ENCODE measurements around the gene NGFR.

The NGFR gene

DNA sequence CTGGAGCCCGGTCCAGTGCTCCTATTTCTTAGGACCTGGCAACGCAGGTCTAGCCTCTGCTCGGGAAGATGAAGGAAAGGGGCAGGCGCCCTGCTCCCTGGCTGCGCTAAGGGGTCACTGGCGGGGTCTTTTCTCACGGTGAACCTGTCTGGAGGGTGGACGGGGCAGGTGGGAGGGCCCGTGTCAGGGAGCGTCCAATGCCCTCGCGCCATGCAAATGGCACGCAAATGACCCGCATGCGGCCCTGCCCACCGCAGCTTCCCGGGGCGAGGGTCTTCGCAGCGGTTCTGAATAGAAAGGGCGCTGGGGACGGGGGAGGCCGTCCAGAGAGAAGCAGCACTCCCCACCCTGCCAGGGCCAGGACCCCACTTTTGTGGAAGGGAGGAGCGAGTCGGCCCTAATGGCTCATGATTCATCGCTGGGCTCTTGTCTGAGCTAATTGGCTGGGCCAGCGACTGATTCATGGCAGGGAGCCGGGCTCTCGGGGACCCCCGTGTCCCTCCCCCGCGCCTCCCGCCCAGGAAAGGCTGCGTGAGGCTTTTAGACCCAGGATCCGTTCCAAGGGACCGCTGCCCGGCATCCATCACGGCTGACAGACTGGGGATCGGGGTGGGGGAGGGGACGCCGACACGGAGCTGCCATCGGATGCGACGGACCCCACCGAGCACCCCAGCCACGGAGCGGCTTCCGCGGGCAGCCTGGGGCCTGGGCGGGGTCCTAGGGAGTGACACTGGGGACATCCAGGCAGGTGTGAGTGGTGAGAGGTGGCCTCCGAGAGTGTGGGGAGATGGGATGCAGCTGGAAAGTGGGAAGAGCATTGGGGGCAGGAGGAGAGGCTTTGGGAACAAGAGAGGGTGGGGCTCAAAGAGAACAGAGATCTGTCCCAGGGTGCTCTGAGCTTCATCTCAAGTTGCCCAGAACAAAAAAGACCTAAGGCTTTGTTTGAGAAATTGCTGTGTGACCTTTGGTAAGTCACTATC lies 25.0 kb upstream of the NGFR start:
- no peak for DNase-seq

DNA sequence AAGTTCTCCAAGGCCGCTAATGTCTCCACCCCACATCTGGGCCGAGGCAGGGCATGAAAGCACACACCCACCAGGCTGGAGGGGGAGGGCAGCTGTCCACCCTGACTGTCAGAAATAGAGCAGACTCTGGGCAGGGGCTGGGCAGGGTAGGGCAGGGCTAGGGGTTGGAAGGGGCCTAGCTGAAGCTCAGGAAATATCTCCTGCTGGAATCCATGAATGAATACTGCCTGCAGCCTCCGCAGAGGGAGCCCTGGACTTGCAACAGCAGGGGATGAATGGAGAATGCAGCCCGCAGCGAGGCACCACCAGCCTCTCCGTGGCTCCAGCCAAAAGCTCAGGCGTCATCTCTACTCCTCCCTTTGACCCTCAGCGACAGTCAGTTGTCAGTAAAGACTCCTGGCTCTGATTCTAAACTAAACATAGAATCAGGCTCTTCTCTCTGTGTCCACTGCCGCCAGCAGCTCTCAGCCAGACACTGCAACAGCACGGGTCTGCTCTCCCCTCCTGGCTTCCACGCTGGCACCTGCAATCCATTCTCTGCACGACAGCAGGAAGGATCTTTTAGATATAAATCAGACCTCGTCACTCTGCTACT lies 23.9 kb upstream of the NGFR start:
- no peak for DNase-seq

DNA sequence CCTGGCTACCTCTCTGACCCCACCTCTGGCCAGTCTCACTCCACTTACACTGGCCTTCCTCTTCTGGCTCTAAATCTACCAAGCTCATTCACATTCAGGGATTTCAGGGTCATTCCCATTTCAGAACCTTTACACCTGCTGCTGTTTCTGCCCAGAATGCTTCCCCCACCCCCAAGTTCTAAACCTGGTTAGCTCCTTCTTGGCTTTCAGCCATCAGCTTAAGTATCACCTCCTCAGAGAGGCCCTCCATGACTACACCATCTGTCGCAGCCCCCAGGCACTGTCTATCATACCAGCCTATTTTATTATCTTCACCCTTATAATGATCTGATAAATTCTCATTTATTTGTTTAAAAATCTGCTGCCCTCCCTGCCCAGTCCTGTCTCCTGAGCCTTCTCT lies 23.3 kb upstream of the NGFR start:
- DNase-seq = no peak

DNA sequence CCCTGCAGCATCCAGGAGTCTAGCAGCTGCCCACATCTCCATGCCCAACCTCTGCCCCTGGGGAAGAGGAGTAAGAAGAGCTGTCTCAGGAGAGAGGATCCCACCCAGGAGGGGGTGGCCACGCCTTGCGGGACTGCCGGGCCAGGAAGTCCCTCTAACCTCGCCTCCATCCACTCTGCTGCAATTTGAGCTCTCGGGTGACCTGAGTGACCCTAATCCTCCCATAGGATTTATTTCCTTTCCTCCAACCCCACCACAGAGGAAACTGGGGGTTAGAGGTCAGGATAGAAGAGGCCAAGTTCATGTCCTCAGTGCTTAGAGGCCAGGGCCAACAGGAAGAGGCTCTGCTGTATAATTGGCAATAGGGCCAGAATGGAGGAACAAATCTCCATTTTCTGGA lies 22.6 kb upstream of the NGFR start:
- DNase-seq = no peak

DNA sequence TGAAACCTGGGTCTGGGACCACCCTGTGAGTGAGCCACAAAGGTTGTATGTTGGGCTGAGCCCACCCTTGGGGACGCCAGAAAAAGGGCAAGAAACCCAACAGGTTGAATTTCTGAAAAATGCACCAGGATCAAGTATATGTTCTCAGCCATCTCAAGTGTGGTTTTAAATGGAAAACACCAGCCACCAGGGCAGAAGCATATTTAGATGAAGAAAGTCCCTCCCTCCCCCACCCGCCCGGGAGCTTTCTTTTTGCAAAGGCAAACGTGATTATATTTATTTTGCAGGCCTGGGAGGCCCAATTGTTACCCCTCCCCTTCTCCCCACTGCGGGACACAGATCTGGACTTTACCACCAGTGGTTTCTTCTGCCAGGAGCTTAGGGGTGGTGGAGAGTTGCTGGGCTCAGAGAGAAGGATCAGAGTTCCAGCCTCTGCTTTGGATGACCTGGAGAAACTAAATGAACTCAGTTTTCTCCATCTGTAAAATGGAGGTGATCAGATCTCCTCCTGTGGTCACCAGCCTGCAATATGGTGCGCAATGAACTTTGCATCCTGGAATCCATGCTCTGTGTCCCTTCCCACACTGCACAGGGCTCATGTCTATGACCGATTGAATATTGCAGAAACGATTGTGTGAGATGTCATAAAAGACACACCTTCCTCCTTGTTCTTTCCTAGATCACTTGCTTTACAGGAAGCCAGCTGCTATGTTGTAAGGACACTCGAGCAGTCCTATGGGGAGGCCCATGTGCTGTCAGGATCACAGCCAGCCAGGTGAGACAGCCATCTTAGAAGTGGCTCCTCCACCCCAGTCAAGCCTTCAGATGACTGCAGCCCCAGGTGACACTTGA lies 21.0 kb upstream of the NGFR start:
- DNase-seq = no peak

DNA sequence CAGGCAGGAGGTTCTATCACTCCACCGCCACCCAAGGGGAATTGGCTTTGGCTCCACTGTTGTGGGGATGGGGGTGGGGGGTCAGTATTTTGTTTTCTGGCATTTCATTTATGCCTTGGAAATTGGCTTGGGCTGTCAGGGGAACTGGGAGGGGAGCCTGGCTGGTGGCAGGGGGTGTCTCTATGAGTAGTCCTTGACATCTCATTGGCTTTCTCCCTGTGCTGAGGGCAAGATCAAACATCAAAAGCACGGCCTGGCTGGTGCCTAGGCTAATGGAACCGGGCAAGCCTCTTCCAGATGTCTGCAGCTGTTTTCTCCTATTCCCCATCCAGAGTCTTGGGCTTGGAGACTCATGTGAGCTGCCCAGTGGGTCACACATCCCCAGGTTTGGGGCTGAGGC lies 17.4 kb upstream of the NGFR start:
- DNase-seq = no peak

DNA sequence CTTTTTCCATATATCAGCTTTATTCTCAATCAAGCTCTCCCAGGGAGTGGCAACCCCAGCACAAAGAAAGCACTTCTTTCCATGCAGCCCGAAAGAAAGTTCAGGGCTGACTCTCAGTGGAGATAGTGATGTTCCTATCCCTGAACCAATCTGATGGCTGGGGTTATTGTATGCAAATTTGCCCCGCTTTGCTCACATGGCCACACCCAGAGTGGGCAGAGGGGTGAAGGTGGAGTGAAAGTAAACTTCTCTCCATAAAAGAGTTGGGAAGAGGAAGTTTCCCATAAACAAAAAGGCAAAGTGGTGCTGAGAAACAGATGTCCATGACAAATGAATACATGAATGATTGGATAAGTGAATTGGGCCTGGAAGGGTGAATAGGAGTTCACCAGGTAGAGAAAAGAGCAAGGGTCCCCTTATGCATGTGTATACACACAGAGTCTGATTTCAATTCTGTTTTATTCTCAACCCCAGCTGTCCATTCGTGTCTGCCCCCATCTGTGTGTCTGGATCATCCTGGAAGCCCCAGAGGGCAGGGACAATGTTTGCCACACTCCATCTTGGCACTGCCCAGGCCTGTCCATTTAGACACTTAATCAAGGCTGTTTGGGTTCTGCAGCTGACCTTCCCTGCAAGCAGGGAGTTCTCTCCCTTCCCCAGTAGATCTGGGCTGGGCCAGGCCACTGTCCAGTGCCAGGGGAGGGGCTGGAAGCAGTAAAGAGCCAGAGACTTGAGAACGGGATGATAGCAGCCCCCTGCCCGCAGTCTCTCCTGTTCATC lies 14.1 kb upstream of the NGFR start:
- DNase-seq = no peak

DNA sequence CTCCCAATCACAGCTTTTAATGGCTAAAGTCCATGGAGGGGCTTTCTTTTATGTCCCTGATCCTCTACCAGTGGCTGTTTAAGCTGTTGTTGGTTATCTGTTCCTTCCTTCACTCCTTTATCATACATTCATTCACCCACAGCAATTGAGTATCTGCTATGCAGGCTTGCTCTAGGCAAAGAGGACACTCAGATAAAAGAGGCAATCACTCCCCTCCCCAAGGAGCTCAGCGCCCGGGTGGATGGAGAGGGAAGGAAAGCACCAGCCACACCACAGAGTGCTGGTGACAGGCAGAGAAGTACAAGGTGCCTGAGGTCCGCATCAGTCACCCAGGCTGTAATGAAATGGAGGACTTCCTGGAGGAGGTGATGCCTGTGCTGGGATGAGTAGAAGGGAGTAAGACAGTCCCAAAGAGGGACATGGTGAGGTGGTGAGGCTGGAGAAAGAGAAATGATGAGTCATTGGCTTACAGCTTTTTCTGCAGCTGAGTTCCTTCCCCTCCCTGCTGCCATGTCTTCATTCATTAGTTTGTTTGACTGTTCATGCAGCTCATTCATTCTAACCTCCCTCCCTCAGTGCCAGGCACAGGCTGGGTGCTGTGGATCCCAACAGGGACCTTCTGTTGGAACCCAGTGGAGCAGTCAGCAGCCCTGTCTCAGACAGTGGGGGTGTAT lies 12.8 kb upstream of the NGFR start:
- DNase-seq = no peak

DNA sequence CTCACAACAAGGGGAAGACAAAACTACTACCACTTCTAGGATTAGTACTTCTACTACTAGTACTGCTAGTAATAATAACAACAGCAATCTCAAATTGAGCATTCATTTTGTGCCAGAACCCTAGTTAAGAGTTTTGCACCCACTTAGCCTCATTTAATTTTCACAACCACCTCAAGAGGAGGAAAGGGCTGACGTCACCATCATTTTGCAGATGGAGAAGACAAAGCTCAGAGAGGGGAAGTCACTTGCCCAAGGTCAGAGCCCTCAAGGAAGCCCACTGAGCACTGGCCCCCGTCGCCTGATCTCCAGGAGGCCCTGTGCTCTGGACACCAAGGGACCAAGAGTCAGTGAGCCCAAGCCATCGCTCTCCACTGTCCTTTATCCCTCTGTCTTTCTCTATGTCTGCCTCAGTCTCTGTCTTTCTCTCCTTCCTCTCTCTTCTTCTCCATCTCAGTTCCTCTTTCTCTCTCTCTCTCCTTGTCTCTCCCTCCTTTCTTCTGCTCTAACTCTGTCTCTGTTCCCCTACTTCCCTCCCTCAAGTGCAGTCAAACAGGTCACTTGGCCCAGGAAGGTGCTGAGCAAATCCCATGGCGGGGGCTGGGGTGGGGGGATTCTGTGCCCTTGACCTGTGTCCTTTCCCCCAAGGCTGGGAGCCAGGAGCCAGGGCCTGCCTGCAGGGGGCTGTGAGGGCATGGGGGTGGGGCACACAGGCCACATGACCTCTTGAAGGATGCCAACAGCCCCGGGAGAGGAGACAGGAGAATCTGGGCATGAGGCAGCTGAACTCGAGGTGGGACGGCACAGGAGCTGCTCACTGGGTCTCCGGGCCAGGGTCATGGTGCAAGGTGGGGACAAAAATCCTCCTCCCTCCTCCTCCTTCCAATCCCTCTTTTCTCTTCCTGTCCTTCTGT lies 11.2 kb upstream of the NGFR start:
- no peak for DNase-seq

DNA sequence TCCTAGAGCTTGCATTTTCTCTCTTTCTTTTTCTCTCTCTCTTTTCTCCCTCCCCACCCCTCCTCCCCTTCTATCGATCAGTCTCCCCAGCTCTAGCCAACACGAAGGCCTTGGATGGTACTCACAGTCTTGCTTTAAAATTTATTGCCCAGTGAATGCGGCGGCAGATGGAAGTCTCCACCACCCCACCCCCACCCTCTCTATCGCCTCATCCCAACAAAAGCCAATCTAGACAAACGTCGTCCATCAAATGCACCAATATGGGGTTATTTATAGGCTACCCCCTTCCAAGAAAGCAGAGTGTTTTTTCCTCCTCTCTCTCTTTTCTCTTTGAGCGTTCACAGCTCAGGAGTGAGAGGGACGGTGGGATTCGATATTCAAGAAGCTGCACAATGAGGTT lies 10.5 kb upstream of the NGFR start:
- no peak for DNase-seq

DNA sequence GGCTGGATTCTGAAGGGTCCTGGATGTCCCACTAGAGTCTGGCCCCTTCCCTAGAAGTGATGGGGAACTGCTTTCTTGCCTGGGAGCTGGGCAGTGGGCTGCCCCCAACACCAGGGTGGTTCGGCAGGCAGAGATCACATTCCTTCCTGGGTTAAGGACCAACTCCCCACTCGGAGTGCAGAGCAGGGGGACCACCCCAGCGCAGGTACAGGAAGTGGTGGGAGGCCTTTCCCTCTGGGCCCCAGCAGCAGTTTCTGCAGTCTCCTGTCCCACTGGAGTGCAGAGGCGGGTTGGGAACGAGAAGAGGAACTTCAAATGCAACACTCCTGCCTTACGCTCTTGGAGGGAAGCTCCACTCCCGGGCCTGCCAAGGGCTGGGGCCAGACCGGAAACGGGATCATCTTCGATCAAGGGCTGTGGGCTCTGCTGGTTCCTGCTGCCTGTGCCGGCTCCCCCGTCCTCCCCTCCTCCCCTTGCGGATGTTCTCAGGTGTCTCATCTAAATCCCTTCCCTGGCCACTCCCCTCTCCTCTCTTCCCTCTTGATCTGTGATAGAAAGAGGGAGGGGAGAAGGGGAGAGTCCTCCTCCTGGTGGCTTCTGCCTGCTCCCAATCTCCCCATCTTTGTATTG lies 9.0 kb upstream of the NGFR start:
- DNase-seq = no peak

DNA sequence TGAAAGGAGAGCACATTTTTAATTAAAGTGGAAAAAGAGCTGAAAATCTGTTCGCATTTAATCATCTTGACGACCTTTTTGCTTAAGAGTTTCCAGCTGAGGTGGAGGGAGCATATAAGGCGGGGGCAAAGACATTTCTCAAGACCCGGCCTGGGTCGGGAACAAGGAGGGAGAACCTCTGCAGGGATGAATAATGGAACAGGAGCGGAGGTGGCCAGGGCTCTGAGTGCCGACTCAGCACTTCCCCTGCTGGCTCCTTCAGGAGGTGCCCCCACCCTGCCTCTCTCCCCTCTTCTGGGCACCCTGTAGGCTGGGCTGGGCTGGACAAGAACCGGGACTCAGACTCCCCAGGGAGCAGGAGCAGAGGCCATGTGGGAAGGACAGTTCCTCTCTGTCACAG lies 7.9 kb upstream of the NGFR start:
- no peak for DNase-seq

DNA sequence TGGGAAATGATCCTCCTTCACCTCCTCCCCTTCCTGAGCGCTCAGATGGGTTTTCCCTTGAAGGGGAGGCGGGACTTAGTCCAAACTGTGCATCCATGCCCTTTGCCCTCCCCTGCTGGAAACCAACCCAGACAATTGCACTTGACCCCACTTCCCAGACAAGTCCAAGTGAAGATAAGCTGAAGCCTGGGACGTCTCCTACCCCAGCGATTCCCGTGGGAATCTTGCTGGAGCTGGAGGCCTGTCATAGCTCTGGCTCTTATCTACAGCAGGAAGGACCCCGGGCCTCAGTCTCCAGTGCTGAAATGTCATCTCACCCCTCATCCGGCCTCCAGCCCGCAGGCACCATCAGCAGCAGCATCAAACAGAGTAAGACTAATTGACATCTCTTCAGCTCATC lies 6.5 kb upstream of the NGFR start:
- DNase-seq = no peak

DNA sequence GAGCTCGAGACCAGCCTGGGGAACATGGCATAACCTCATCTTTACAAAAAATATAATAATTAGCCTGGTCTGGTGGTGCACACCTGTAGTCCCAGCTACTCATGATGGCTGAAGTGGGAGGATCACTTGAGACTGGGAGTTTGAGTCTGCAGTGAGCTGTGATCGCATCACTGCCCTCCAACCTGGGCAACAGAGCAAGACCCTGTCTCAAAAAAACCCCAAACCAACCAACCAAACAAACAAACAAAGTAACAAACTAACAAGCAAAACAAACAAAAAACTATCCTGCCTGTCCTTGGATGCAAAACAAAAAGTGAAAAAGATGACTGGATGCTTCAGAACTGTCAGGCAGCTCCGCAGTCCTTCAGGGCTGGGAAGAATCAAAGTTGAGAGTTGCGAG lies 5.7 kb upstream of the NGFR start:
- DNase-seq = no peak

DNA sequence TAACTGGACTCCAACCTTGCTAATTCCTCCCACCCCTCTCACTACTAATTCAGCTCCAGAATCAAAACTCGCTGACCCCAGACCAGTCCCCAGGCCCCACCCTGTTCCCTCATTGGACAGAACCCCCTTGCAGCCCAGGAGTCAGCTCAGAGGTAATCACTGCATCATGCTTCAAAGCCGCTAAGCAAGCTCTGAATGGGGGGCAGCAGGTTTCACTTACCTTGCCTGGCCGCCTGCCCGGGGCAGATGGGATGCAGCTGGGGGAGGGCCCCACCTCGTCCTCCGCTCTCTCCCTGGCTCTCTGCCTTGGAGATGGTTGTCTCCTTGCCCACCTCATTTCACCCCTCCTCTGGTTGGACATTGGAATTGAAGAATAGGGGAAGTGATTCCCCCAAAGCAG lies 4.8 kb upstream of the NGFR start:
- no peak for DNase-seq

DNA sequence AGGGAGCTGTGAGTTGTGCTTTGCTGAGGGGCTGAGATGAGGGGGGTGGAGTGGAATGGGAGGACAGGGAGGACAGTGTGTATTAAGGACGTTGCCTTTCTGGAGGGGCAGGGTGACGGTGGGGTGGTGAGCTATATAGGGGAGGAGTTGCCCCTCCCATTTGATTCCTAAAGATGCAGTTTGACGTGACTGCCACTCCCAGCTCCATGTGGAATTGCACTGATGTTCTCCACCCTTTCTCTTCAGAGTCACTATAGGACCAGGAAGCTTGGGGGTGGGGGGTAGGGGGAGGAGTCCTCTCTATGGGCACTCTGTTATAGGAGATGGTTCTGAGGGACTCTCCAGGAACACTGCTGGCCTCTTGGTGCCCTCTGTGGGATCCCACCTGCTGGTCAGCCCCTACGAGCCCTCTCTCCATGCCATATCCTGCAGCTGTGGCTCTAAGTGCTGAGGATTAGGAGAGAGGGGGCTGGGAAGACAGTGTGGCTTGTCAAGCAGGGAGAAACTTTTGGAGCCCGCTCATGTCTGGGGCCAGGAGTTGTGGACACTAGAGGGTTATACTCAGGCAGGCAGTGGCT lies 3.8 kb upstream of the NGFR start:
- no peak for DNase-seq

DNA sequence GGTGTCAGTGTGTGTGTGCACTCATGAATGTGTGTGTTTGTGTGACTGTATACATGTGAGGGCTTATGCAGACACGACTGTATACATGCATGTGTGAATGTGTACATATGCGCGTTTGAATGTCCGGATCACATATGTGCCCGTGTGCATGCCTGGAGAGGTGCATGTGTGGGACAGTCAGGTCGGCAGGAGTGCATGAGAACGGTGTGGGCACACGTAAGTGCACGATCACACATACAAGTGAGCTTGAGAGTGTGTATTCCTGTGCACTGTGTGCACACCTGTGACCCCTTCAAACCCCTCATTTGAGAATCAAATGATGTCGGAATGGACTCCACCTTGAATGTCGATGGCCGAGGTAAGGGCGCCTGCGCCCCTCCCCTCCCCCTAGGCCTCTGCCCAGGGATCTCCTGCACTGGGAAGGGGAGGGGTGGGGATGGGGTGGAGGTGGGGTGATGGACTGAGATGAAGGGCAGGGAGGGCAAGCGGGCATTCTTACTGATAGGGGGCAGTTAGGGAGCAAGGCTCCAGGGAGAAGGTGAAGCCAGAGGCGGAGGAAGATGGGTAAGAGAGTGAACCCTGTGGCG lies 601 bp upstream of the NGFR start:
- DNase-seq = no peak

DNA sequence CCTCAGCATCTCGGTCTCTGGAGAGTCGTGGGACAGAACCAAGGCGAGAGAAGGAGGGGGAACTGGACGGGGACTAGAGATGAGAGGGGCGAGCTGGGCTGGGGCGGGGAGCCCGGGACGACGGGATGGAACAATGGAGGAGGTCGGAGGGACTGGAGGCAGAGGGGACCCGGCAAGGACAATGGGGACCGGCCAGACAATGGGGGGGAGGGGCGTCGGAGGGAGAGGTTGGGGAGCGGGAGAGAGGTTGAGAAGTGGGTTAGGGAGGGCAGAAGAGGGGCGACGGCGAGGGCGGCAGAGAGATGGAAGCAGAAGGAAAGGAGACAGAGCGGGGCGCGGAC lies 719 bp downstream of the NGFR start:
- no peak for DNase-seq

DNA sequence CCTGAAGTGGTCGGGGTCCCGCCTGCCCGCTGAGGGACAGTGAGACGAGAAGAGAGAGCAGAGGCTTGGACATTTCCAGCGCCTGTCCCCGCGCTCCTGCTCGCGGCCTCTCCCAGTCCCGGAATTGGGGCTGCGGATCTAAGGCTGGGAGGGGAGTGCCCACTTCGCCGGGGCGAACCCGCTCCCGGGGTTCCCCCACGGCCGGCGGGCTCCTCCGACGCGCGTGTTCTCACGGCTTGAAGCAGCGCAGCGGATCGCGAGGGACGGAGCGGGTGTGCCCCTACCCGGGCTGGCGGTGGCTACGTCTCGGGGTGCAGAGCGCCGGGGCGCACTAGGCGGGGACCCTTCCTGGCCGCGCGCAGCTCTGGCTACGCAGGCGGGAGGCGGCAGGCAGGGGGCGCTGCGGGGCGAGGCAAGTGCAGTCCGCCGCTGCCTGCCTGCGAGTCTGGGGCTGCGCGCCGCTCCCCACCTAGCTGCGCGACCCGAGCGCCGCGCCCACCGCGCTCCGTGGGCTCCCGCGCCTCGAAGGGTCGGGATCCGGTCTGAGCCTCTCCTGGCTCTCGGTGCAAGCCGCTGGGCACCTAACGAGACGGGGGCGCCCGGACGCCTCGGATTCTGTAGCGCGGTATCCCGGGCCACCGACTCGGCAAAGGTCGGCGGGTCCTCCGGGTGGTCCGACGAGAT lies 1.2 kb downstream of the NGFR start:
- peak; percentile 90 for DNase-seq

DNA sequence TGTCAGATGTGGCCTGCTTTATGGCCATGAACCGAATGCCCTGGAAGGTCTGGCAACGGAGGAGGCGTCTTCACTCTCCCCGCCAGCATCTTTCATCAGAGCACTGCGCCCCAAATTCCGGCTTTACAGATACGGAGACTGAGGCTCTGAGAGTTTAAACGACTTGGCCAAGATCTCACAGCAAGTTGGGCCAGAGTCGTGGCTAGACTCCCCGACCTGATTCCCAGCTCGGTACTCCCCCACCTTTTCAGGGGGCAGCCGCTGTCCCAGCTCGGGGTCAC lies 1.7 kb downstream of the NGFR start:
- no peak for DNase-seq
